Erythroblast (primary cell): ENCODE results near the gene BOC.

Experiments used
- GATA1 ChIP-seq: IDR thresholded peaks from 2 replicates; pipeline ENCODE4 v1.6.1; 2011; ENCODE audit warnings: low read depth, mild to moderate bottlenecking, control low read depth, low read length, moderate library complexity
- POLR2A ChIP-seq: IDR thresholded peaks from 2 replicates; pipeline ENCODE4 v1.6.1; 2011; ENCODE audit warnings: mild to moderate bottlenecking, low read length

DNA sequence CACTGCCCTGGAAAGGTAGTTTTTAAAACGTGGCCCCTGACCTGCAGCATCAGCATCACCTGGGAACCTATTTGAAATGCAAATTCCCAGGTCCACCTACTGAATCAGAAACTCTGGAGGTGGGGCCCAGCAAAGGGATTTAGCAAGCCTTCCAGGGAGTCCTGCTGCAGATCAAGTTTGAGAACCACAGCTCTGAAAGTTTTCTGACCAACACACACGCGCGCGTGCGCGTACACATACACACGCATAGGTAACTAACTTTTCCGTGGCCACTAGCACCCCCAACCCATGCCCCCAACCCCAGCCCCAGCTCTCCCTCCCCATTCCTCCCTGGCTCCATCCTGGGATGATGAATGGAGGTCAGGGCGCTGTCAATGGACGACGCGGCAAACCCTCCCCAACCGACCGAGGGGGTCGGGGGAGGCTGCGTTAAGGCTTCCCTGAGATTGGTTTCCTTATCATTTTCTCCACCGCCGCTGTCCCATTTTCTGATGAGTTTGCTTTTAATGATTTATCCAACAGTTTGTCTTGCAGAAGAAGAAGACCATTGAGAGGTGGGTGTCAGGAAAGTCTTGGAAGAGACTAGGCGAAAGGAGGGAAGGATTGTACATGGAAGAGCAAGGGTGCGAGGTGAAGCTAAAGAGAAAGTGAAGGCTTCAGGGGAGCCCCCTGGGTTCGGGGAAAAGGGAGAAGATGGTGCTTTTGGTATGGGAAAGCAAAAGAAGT, 590 bp upstream of the BOC start:
- TF ChIP-seq POLR2A: no peak
- TF ChIP-seq GATA1: no peak
